Activated CD8-positive, alpha-beta T cell treated with anti-CD3 and anti-CD28 coated beads, Interleukin-2, amount 10 ng/mL, durations not matched to agents 7 days and 5 days (primary cell): ENCODE results near the gene RARRES2. TPM values are rescaled to one million over a fixed set of nuclear protein-coding genes. Genes with fewer than 3 reads are reported as not detected.

Source experiments
- ATAC-seq: fragments of 150-1000 bp; cut with Tn5 transposase; one replicate; pipeline ENCODE4 v1.10.0; 2021; ENCODE audit warnings: moderate library complexity
- CTCF ChIA-PET: fragments of 350-600 bp; sonication (Branson Sonifier 250); formaldehyde crosslinking; loops from one replicate; lab custom pipeline; 2021; ENCODE audit warnings: antibody characterized with exemption; lab: Charles Lee
- POLR2A ChIA-PET: fragments of 350-600 bp; sonication (Branson Sonifier 250); formaldehyde crosslinking; loops from one replicate; lab custom pipeline; 2021; ENCODE audit warnings: antibody characterized with exemption; lab: Charles Lee
- DNase-seq: peaks from one replicate; pipeline ENCODE4 v3.0.0-alpha.2; 2020
- H3K27ac Mint-ChIP-seq: one replicate; pipeline ENCODE4 v1.8.0; 2021; ENCODE audit warnings: mild to moderate bottlenecking, mixed read lengths
- H3K27me3 Mint-ChIP-seq: one replicate; pipeline ENCODE4 v1.8.0; 2021; ENCODE audit warnings: low read depth, mixed read lengths
- H3K36me3 Mint-ChIP-seq: one replicate; pipeline ENCODE4 v1.8.0; 2021; ENCODE audit warnings: low read depth, mixed read lengths
- H3K4me1 Mint-ChIP-seq: one replicate; pipeline ENCODE4 v1.8.0; 2021; ENCODE audit warnings: low read depth, mixed read lengths
- H3K4me3 Mint-ChIP-seq: one replicate; pipeline ENCODE4 v1.8.0; 2021; ENCODE audit warnings: mild to moderate bottlenecking, mixed read lengths
- H3K9me3 Mint-ChIP-seq: one replicate; pipeline ENCODE4 v1.8.0; 2022; ENCODE audit warnings: mixed read lengths; ENCODE audit not compliant: insufficient read depth
- total RNA-seq, 2 experiments: library from RNA; stranded (reverse); gene quantifications; one replicate each; pipeline ENCODE4 v1.2.3, GENCODE V29; 2021

The RARRES2 gene
- total RNA-seq, 2 experiments from 2014 or later = not detected

- ATAC-seq (no peak), DNase-seq (no peak)
- peaks cover 52% of the 10 kb centered on the region for H3K4me1 Mint-ChIP-seq
- ChIA-PET CTCF (interaction anchor here (1.7 kb wide), 1 partner anchor 14 kb away, joined by 3 read pairs; no protein-coding TSS in a partner anchor), POLR2A (no interaction called here)
- H3K27me3 Mint-ChIP-seq = peaks cover 4% of the 10 kb centered on the region
- peak overlapping the region; percentile 73 for H3K27ac Mint-ChIP-seq
- H3K9me3 Mint-ChIP-seq = no peaks in the 10 kb centered on the region
- peaks cover 3% of the 10 kb centered on the region for H3K36me3 Mint-ChIP-seq
- H3K4me3 Mint-ChIP-seq = peak overlapping the region; percentile 16
Measured at GRCh38 chr7:150360363-150361058, 19.1 kb upstream of the RARRES2 start.

GRCh38 chr7:150359622-150360362 is 18.4 kb upstream of the RARRES2 start:
- Mint-ChIP-seq H3K4me1 (peaks cover 51% of the 10 kb centered on the region), H3K4me3 (peak overlapping the region; percentile 16), H3K27ac (peak overlapping the region; percentile 73), H3K27me3 (peaks cover 4% of the 10 kb centered on the region), H3K36me3 (peaks cover 3% of the 10 kb centered on the region), H3K9me3 (no peaks in the 10 kb centered on the region)
- ATAC-seq = no peak
- DNase-seq = no peak
- CTCF ChIA-PET = no interaction called here
- POLR2A ChIA-PET = no interaction called here

GRCh38 chr7:150358988-150359621 is 17.7 kb upstream of the RARRES2 start:
- Mint-ChIP-seq H3K27ac (peak overlapping the region; percentile 73), H3K27me3 (peaks cover 4% of the 10 kb centered on the region), H3K36me3 (peaks cover 3% of the 10 kb centered on the region), H3K9me3 (no peaks in the 10 kb centered on the region), H3K4me3 (no peak overlapping the region), H3K4me1 (peaks cover 47% of the 10 kb centered on the region)
- POLR2A ChIA-PET = interaction anchor here (0.8 to 1.5 kb wide), 3 partner anchors 9 to 25 kb away, joined by 3 to 6 read pairs (median 4); partner anchors contain the start of gene REPIN1
- CTCF ChIA-PET = interaction anchor here (0.8 to 4.8 kb wide), 6 partner anchors 10 to 604 kb away, joined by 3 to 36 read pairs (median 10); partner anchors contain the start of genes REPIN1 and ZNF775
- DNase-seq (no peak), ATAC-seq (peak; percentile 14)

- H3K4me1 Mint-ChIP-seq = peaks cover 42% of the 10 kb centered on the region
- no peak overlapping the region for H3K27ac Mint-ChIP-seq
- ATAC-seq (peak; percentile 24), DNase-seq (no peak)
- H3K36me3 Mint-ChIP-seq = peaks cover 3% of the 10 kb centered on the region
- CTCF ChIA-PET = interaction anchor here (0.6 to 4.8 kb wide), 11 partner anchors 8 to 815 kb away, joined by 3 to 36 read pairs (median 4); partner anchors contain the start of genes REPIN1 and ZNF775
- POLR2A ChIA-PET = interaction anchor here (0.7 to 1.5 kb wide), 6 partner anchors 10 to 60 kb away, joined by 3 to 6 read pairs (median 4); partner anchors contain the start of gene REPIN1
- no peak overlapping the region for H3K4me3 Mint-ChIP-seq
- peaks cover 4% of the 10 kb centered on the region for H3K27me3 Mint-ChIP-seq
- no peaks in the 10 kb centered on the region for H3K9me3 Mint-ChIP-seq
Measured at GRCh38 chr7:150358433-150358832, 17.0 kb upstream of the RARRES2 start.

GRCh38 chr7:150357771-150358427 is 16.5 kb upstream of the RARRES2 start:
- no peaks in the 10 kb centered on the region for H3K9me3 Mint-ChIP-seq
- peak; percentile 53 for ATAC-seq
- H3K27me3 Mint-ChIP-seq = peaks cover 4% of the 10 kb centered on the region
- ChIA-PET POLR2A (interaction anchor here (0.7 to 1.5 kb wide), 6 partner anchors 8 to 60 kb away, joined by 3 to 6 read pairs (median 4); partner anchors contain the start of gene REPIN1), CTCF (interaction anchor here (0.6 to 4.8 kb wide), 15 partner anchors 9 to 815 kb away, joined by 3 to 36 read pairs (median 4); partner anchors contain the start of genes REPIN1 and ZNF775)
- DNase-seq = peak; percentile 42
- H3K4me1 Mint-ChIP-seq = peaks cover 42% of the 10 kb centered on the region
- H3K4me3 Mint-ChIP-seq = peak overlapping the region; percentile 51
- H3K36me3 Mint-ChIP-seq = peaks cover 3% of the 10 kb centered on the region
- H3K27ac Mint-ChIP-seq = peak overlapping the region; percentile 84

- Mint-ChIP-seq H3K4me1 (peaks cover 41% of the 10 kb centered on the region), H3K27me3 (peaks cover 5% of the 10 kb centered on the region), H3K36me3 (peaks cover 3% of the 10 kb centered on the region), H3K27ac (peak overlapping the region; percentile 84), H3K9me3 (no peaks in the 10 kb centered on the region), H3K4me3 (peak overlapping the region; percentile 51)
- ChIA-PET CTCF (interaction anchor here (0.6 to 4.8 kb wide), 15 partner anchors 9 to 398 kb away, joined by 3 to 36 read pairs (median 5); partner anchors contain the start of genes REPIN1 and ZNF775), POLR2A (interaction anchor here (1.0 to 1.5 kb wide), 4 partner anchors 9 to 50 kb away, joined by 3 to 6 read pairs (median 4); no protein-coding TSS in a partner anchor)
- peak; percentile 86 for ATAC-seq
- DNase-seq = peak; percentile 85
Measured at GRCh38 chr7:150357270-150357669, 15.8 kb upstream of the RARRES2 start.

GRCh38 chr7:150356265-150356897 is 15.0 kb upstream of the RARRES2 start:
- Mint-ChIP-seq H3K4me3 (no peak overlapping the region), H3K9me3 (no peaks in the 10 kb centered on the region), H3K4me1 (peaks cover 41% of the 10 kb centered on the region), H3K27me3 (peaks cover 7% of the 10 kb centered on the region), H3K27ac (peak overlapping the region; percentile 25), H3K36me3 (peaks cover 3% of the 10 kb centered on the region)
- CTCF ChIA-PET = interaction anchor here (0.7 to 4.8 kb wide), 17 partner anchors 8 to 431 kb away, joined by 3 to 36 read pairs (median 7); partner anchors contain the start of genes REPIN1 and ZNF775
- ATAC-seq (no peak), DNase-seq (peak; percentile 45)
- POLR2A ChIA-PET = interaction anchor here (0.6 to 1.2 kb wide), 2 partner anchors 22 to 27 kb away, joined by 3 to 4 read pairs; no protein-coding TSS in a partner anchor

GRCh38 chr7:150355666-150356059 is 14.2 kb upstream of the RARRES2 start:
- POLR2A ChIA-PET = interaction anchor here (1.2 kb wide), 1 partner anchor 22 kb away, joined by 3 read pairs; no protein-coding TSS in a partner anchor
- Mint-ChIP-seq H3K4me3 (no peak overlapping the region), H3K36me3 (peaks cover 3% of the 10 kb centered on the region), H3K9me3 (no peaks in the 10 kb centered on the region), H3K27me3 (peaks cover 7% of the 10 kb centered on the region), H3K27ac (no peak overlapping the region), H3K4me1 (peaks cover 41% of the 10 kb centered on the region)
- ATAC-seq (no peak), DNase-seq (no peak)
- CTCF ChIA-PET = interaction anchor here (0.6 to 4.8 kb wide), 18 partner anchors 9 to 401 kb away, joined by 3 to 36 read pairs (median 7); partner anchors contain the start of genes REPIN1 and ZNF775

- ChIA-PET POLR2A (no interaction called here), CTCF (no interaction called here)
- ATAC-seq (no peak), DNase-seq (no peak)
- Mint-ChIP-seq H3K4me3 (no peak overlapping the region), H3K27me3 (peaks cover 7% of the 10 kb centered on the region), H3K9me3 (no peaks in the 10 kb centered on the region), H3K27ac (no peak overlapping the region), H3K36me3 (no peaks in the 10 kb centered on the region), H3K4me1 (peaks cover 7% of the 10 kb centered on the region)
Measured at GRCh38 chr7:150351587-150352194, 10.3 kb upstream of the RARRES2 start.

GRCh38 chr7:150346922-150347321 is 5.5 kb upstream of the RARRES2 start:
- peaks cover 24% of the 10 kb centered on the region for H3K27me3 Mint-ChIP-seq
- CTCF ChIA-PET = interaction anchor here (1.1 to 3.1 kb wide), 2 partner anchors 9 to 15 kb away, joined by 3 to 9 read pairs; no protein-coding TSS in a partner anchor
- DNase-seq (no peak), ATAC-seq (no peak)
- H3K27ac Mint-ChIP-seq = no peak overlapping the region
- POLR2A ChIA-PET = no interaction called here
- no peak overlapping the region for H3K4me3 Mint-ChIP-seq
- H3K36me3 Mint-ChIP-seq = peaks cover 4% of the 10 kb centered on the region
- no peaks in the 10 kb centered on the region for H3K9me3 Mint-ChIP-seq
- no peaks in the 10 kb centered on the region for H3K4me1 Mint-ChIP-seq
